Activated naive CD8-positive, alpha-beta T cell treated with anti-CD3 and anti-CD28 coated beads, Interleukin-2, amount 50 U/mL, for 24 hours (primary cell): ENCODE data around the gene PTPRT.

ENCODE experiments used
- ATAC-seq: fragments of 150-1000 bp; cut with Tn5 transposase; one replicate; pipeline ENCODE4 v1.10.0; 2021
- DNase-seq: peaks from one replicate; pipeline ENCODE4 v3.0.0; 2021
- H3K27ac Mint-ChIP-seq: one replicate; pipeline ENCODE4 v1.8.0; 2021; ENCODE audit warnings: mild to moderate bottlenecking, mixed read lengths
- H3K27me3 Mint-ChIP-seq: one replicate; pipeline ENCODE4 v1.8.0; 2021; ENCODE audit warnings: mixed read lengths
- H3K36me3 Mint-ChIP-seq: one replicate; pipeline ENCODE4 v1.8.0; 2021; ENCODE audit warnings: low read depth, mixed read lengths
- H3K4me1 Mint-ChIP-seq: one replicate; pipeline ENCODE4 v1.8.0; 2021; ENCODE audit warnings: mixed read lengths
- H3K4me3 Mint-ChIP-seq: one replicate; pipeline ENCODE4 v1.8.0; 2021; ENCODE audit warnings: mild to moderate bottlenecking, moderate library complexity, mixed read lengths
- H3K9me3 Mint-ChIP-seq: one replicate; pipeline ENCODE4 v1.8.0; 2021; ENCODE audit warnings: mixed read lengths

PTPRT gene

GRCh38 chr20:42742926-42743325, 446.8 kb downstream of the PTPRT start:
- Mint-ChIP-seq H3K27ac (no peak overlapping the region), H3K4me1 (no peaks in the 10 kb centered on the region), H3K4me3 (no peak overlapping the region), H3K36me3 (no peaks in the 10 kb centered on the region), H3K9me3 (peaks cover 10% of the 10 kb centered on the region), H3K27me3 (no peaks in the 10 kb centered on the region)
- no peak for DNase-seq
- ATAC-seq, result no peak

DNA sequence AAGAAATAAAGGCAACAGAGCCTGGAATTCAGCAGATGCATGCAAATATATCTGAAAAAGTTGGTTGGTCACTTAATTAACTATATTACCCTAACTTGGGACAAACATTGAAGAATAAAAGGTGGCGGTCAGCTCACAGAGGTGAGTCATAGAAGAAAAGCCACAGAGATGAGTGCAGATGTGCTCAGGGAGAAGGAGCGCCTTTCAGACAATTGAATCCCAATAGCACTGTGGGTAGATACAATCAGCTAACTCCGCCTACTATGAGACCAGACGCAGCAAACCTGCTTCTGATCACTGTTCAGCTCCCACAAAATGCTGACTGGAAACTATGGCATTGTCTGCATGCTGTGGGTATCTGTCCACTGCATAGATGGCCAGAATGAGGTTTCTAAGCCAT, 447.8 kb downstream of the PTPRT start:
- H3K36me3 Mint-ChIP-seq, result no peaks in the 10 kb centered on the region
- H3K9me3 Mint-ChIP-seq, result peaks cover 10% of the 10 kb centered on the region
- ATAC-seq (no peak), DNase-seq (no peak)
- H3K4me1 Mint-ChIP-seq, result no peaks in the 10 kb centered on the region
- no peak overlapping the region for H3K4me3 Mint-ChIP-seq
- no peaks in the 10 kb centered on the region for H3K27me3 Mint-ChIP-seq
- H3K27ac Mint-ChIP-seq, result no peak overlapping the region

DNA sequence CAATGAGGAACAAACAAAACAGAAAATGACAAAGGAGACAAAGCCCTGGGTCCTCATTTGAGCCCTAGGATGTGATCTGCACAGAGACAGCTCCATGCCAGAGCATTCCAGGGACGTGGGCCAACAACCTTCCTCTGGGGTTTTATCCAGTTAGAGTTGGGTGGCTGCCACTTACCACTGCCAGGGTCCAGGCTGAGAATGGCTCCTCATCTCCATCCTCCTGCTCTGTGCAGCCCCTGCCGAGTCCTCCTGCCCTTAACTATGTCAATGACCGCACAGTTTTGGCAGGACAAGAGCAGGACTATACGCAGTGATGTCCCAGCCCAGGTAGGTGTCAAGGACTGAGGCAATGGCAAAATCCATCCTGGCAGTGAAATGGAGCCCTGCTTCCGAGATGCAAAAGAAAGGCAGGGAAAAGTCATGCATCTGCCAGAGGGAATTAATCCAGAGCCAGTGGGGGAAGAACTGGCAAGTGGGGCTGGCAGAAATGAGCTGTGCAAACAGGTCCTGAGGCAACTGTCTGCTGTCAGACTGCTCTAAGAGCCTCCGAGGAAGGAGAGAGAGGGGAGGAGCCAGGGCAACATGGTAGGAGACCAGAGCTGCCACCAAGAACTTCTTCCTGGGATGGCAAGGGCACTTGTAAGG, 449.4 kb downstream of the PTPRT start:
- no peak for ATAC-seq
- no peaks in the 10 kb centered on the region for H3K27me3 Mint-ChIP-seq
- no peaks in the 10 kb centered on the region for H3K4me1 Mint-ChIP-seq
- H3K4me3 Mint-ChIP-seq, result no peak overlapping the region
- no peaks in the 10 kb centered on the region for H3K36me3 Mint-ChIP-seq
- H3K27ac Mint-ChIP-seq, result no peak overlapping the region
- DNase-seq, result no peak
- peaks cover 15% of the 10 kb centered on the region for H3K9me3 Mint-ChIP-seq

DNA sequence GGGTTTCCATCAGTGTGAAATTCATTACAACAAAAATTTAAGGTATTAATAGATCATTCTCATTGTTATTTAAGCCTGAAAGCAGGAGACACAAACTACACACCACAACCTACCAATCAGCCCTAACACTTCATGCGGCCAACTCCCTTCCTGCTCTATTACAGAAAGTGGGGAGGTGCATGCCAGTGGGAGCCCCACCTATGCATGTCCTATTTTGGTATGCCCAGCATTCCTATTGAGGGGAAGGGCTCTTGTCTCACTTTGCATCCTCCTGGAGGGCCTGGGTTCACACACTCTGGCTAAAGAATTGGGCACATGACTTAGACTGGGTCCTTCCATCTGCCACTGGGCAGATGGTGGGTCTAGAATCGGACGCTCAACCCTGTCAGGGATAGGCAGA, 450.0 kb downstream of the PTPRT start:
- no peak for DNase-seq
- no peak for ATAC-seq
- Mint-ChIP-seq H3K36me3 (no peaks in the 10 kb centered on the region), H3K27ac (no peak overlapping the region), H3K27me3 (no peaks in the 10 kb centered on the region), H3K4me3 (no peak overlapping the region), H3K9me3 (peaks cover 15% of the 10 kb centered on the region), H3K4me1 (no peaks in the 10 kb centered on the region)

GRCh38 chr20:42735539-42735938, 454.2 kb downstream of the PTPRT start:
- Mint-ChIP-seq H3K27me3 (no peaks in the 10 kb centered on the region), H3K9me3 (peaks cover 5% of the 10 kb centered on the region), H3K36me3 (no peaks in the 10 kb centered on the region), H3K4me3 (no peak overlapping the region), H3K27ac (no peak overlapping the region), H3K4me1 (no peaks in the 10 kb centered on the region)
- DNase-seq, result no peak
- no peak for ATAC-seq

DNA sequence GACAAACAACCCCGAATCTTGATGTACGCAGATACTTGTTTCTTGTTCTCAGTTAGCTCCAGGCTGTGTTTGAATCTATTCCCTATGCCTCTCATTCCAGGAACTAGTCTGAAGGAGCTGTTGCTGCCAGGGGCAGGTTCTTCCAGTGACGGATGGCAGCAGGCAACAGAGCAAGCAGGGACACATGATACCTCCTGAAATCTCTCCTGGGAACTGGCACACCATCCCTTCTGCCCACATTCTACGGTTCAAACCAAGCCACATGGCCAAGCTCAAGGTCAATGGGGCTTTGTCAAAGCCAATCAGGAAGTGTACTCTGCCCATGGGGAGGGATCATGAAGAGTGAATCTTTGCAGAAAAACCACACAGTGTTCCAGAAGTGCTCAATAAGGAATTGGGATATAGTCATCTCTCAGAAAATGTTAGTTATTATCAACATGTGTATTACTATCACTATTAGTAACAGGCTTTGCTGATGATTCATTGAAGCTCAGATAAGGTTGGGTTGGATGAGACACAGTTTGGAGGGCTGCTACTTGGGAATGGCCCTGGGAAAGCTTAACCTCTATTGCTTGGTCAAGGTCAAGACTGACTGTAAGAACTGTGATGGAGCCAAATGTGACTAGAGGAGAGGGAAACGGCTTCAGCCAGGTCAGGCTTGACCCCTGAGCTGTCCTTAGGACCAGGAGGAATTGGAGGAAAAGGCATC, 454.9 kb downstream of the PTPRT start:
- H3K9me3 Mint-ChIP-seq, result peaks cover 5% of the 10 kb centered on the region
- ATAC-seq (no peak), DNase-seq (no peak)
- no peaks in the 10 kb centered on the region for H3K36me3 Mint-ChIP-seq
- no peak overlapping the region for H3K27ac Mint-ChIP-seq
- H3K27me3 Mint-ChIP-seq, result no peaks in the 10 kb centered on the region
- H3K4me1 Mint-ChIP-seq, result no peaks in the 10 kb centered on the region
- H3K4me3 Mint-ChIP-seq, result no peak overlapping the region

GRCh38 chr20:42721923-42722322, 467.8 kb downstream of the PTPRT start:
- no peak for ATAC-seq
- Mint-ChIP-seq H3K36me3 (no peaks in the 10 kb centered on the region), H3K27ac (no peak overlapping the region)

DNA sequence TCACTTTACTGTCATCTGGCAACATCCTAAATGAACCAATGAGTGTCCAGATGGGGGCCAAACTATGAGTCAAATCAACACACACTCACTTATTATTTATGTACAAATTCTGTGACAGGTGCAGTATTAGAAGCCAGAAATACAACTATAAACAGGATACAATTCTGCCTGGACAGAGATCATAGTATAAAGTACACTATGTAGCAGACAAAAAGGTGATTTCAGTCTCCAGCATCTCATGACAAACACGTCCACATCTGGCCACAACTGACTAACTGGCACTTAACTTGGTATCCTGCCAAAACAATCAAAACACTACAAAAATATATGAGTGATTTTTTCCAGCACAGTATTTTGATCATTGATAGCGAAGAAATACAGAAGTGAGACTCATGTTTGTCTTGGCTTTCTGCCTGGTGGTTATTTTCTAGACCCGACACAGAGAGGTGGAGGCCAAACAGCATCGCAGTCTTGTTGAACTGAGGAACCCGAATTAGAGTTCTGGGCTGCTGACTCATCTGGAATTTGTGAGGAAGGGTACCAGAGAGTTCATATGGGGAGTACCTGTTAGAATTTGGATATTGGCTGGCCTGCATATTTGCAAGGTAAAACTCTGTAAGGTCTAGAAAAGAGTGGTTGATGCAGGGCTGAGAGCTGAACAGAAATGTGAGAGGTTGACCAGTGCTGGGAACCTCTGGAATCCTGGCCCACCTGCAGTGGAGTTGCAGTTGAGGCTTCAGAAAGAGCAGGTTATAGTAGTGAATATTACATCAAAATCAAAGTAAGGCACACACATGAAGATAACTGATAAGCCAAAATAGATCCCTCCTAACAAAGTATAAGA, 475.2 kb downstream of the PTPRT start:
- Mint-ChIP-seq H3K4me3 (no peak overlapping the region), H3K27ac (no peak overlapping the region), H3K36me3 (no peaks in the 10 kb centered on the region), H3K9me3 (peaks cover 7% of the 10 kb centered on the region), H3K27me3 (no peaks in the 10 kb centered on the region), H3K4me1 (no peaks in the 10 kb centered on the region)
- ATAC-seq (no peak), DNase-seq (no peak)

More at GRCh38 chr20:42721923-42722322, 467.8 kb downstream of the PTPRT start:
- Mint-ChIP-seq H3K27me3 (no peaks in the 10 kb centered on the region), H3K4me1 (no peaks in the 10 kb centered on the region), H3K9me3 (peaks cover 9% of the 10 kb centered on the region), H3K4me3 (no peak overlapping the region)
- DNase-seq, result no peak

DNA sequence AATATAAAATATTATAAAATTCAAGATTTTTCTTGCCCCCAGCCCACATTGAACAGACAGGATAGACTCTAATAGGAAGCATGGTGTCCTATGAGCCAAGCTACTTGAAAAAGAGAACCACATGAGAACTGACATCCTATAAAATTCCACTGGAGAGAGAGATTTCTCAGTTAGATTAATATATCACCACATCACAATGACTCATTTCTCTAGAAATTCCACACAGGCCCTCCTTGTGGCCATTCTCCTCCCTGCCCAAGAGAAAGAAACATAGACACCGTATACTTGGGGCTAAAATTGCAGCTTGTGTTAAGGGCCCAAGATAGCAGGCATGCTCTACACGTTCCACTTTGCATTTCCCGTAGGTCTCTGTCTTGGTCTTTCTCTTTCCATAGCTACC, 481.4 kb downstream of the PTPRT start:
- DNase-seq (no peak), ATAC-seq (no peak)
- Mint-ChIP-seq H3K4me3 (no peak overlapping the region), H3K36me3 (no peaks in the 10 kb centered on the region), H3K9me3 (peaks cover 20% of the 10 kb centered on the region), H3K27me3 (no peaks in the 10 kb centered on the region), H3K4me1 (no peaks in the 10 kb centered on the region), H3K27ac (no peak overlapping the region)

DNA sequence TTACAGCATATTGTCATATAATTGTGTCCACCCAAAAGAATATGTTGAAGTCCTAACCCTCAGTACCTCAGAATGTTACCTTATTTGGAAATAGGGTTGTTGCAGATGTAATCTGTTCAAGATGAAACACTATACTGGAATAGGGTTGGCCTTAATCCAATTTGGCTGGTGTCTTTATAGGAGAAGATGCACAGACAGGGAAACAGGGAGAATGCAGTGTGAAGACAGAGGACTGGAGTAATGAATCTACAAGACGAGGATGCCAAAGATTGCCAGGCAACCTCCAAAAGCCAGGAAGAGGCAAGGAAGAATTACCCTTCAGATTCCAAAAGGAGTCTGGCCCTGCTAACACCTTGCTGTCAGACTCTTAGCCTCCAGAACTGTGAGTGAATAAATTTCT, 482.9 kb downstream of the PTPRT start:
- H3K4me1 Mint-ChIP-seq, result no peaks in the 10 kb centered on the region
- no peak overlapping the region for H3K27ac Mint-ChIP-seq
- no peaks in the 10 kb centered on the region for H3K27me3 Mint-ChIP-seq
- peaks cover 20% of the 10 kb centered on the region for H3K9me3 Mint-ChIP-seq
- no peak for ATAC-seq
- no peak for DNase-seq
- no peaks in the 10 kb centered on the region for H3K36me3 Mint-ChIP-seq
- no peak overlapping the region for H3K4me3 Mint-ChIP-seq

DNA sequence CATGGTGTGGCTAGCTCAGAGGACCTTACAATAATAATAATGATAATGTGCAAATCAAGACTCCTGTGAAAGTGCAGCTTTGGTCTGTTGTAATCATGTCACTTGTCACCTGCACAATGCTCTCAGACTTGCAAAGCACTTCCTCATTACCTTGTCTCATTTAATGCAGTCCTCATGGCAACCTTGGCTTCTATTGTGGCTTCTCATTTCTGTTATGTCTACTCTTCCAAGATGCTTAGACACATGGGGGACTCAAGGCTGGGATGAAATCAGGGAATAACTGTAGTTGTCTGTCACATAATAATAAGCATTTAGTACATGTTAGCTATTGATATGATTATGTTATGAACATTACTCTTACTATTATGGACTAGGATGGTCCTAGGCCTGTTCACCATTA, 484.2 kb downstream of the PTPRT start:
- H3K27me3 Mint-ChIP-seq, result no peaks in the 10 kb centered on the region
- DNase-seq (no peak), ATAC-seq (no peak)
- no peaks in the 10 kb centered on the region for H3K36me3 Mint-ChIP-seq
- no peaks in the 10 kb centered on the region for H3K4me1 Mint-ChIP-seq
- no peak overlapping the region for H3K27ac Mint-ChIP-seq
- H3K4me3 Mint-ChIP-seq, result no peak overlapping the region
- H3K9me3 Mint-ChIP-seq, result peaks cover 20% of the 10 kb centered on the region

GRCh38 chr20:42703744-42704143, 486.0 kb downstream of the PTPRT start:
- H3K27ac Mint-ChIP-seq, result no peak overlapping the region
- no peaks in the 10 kb centered on the region for H3K36me3 Mint-ChIP-seq
- ATAC-seq (no peak), DNase-seq (no peak)
- H3K4me3 Mint-ChIP-seq, result no peak overlapping the region
- peaks cover 10% of the 10 kb centered on the region for H3K9me3 Mint-ChIP-seq
- no peaks in the 10 kb centered on the region for H3K4me1 Mint-ChIP-seq
- no peaks in the 10 kb centered on the region for H3K27me3 Mint-ChIP-seq

- Mint-ChIP-seq H3K27ac (no peak overlapping the region), H3K9me3 (peaks cover 7% of the 10 kb centered on the region), H3K36me3 (no peaks in the 10 kb centered on the region), H3K4me3 (no peak overlapping the region), H3K4me1 (no peaks in the 10 kb centered on the region), H3K27me3 (no peaks in the 10 kb centered on the region)
- no peak for DNase-seq
- no peak for ATAC-seq
Measured at GRCh38 chr20:42701948-42702347, 487.8 kb downstream of the PTPRT start.

GRCh38 chr20:42700372-42700771, 489.3 kb downstream of the PTPRT start:
- Mint-ChIP-seq H3K27me3 (no peaks in the 10 kb centered on the region), H3K27ac (no peak overlapping the region), H3K9me3 (peaks cover 7% of the 10 kb centered on the region), H3K4me1 (no peaks in the 10 kb centered on the region), H3K4me3 (no peak overlapping the region), H3K36me3 (no peaks in the 10 kb centered on the region)
- no peak for DNase-seq
- ATAC-seq, result no peak

DNA sequence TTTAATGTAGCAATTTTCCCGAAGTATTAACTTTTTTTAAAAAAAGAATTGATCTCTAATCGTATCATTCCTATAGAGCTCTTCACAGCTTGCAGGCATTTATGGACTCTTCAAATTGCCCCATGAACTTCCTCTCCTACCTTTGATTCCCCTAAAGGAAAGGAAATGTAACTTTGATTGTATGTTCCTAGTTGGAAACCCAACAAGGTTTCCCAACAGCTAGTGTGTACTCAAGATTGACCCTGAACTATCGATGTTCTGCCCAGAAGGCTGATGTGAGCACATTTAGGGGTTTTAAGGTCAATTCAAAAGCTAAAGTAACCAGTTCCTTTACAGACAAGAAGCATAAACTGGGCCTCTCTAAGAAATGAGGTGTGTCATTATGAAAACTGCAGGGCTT, 491.7 kb downstream of the PTPRT start:
- Mint-ChIP-seq H3K4me1 (no peaks in the 10 kb centered on the region), H3K36me3 (no peaks in the 10 kb centered on the region), H3K4me3 (no peak overlapping the region), H3K27ac (no peak overlapping the region), H3K27me3 (no peaks in the 10 kb centered on the region), H3K9me3 (no peaks in the 10 kb centered on the region)
- DNase-seq, result no peak
- ATAC-seq, result no peak
